ENCODE results near the gene ALDH3B1.
"Not testable (repeated sequence)": the region's sequence is repeated elsewhere in the genome, so short reads cannot be mapped to it uniquely, and the experiment has no call there.

Gene ALDH3B1

GRCh38 chr11:68010090-68011041 lies at the start of gene ALDH3B1:
Gene ALDH3B1, plus strand, starts transcription at chr11:68010327. Its CDS starts 4,971 bp downstream, at chr11:68015298.
- DNase-seq (ENCODE audit: low read depth, low spot score), result no peak

- not testable (repeated sequence) for DNase-seq (ENCODE audit: low read depth, low spot score)
These were observed 46.9 kb upstream of the ALDH3B1 start for GRCh38 chr11:67963217-67963616.

GRCh38 chr11:67963879-67964278 lies 46.2 kb upstream of the ALDH3B1 start:
- not testable (repeated sequence) for DNase-seq (ENCODE audit: low read depth, low spot score)

GRCh38 chr11:67964746-67965145 lies 45.4 kb upstream of the ALDH3B1 start:
- DNase-seq (ENCODE audit: low read depth, low spot score), result not testable (repeated sequence)

- not testable (repeated sequence) for DNase-seq (ENCODE audit: low read depth, low spot score)
These were observed 44.2 kb upstream of the ALDH3B1 start for GRCh38 chr11:67965830-67966348.

GRCh38 chr11:67974746-67975145 lies 35.4 kb upstream of the ALDH3B1 start:
- not testable (repeated sequence) for DNase-seq (ENCODE audit: low read depth, low spot score)

- not testable (repeated sequence) for DNase-seq (ENCODE audit: low read depth, low spot score)
These were observed 31.2 kb upstream of the ALDH3B1 start for GRCh38 chr11:67978766-67979418.

GRCh38 chr11:67981226-67981625 lies 28.9 kb upstream of the ALDH3B1 start:
- DNase-seq (ENCODE audit: low read depth, low spot score), result not testable (repeated sequence)

- not testable (repeated sequence) for DNase-seq (ENCODE audit: low read depth, low spot score)
These were observed 27.8 kb upstream of the ALDH3B1 start for GRCh38 chr11:67982255-67982857.

GRCh38 chr11:67983951-67984350 lies 26.2 kb upstream of the ALDH3B1 start:
- no peak for DNase-seq (ENCODE audit: low read depth, low spot score)

- not testable (repeated sequence) for DNase-seq (ENCODE audit: low read depth, low spot score)
These were observed 24.8 kb upstream of the ALDH3B1 start for GRCh38 chr11:67985302-67985701.

GRCh38 chr11:67990546-67991346 lies 19.4 kb upstream of the ALDH3B1 start:
- DNase-seq (ENCODE audit: low read depth, low spot score), result not testable (repeated sequence)

- not testable (repeated sequence) for DNase-seq (ENCODE audit: low read depth, low spot score)
These were observed 18.6 kb upstream of the ALDH3B1 start for GRCh38 chr11:67991347-67992121.

GRCh38 chr11:67993821-67994220 lies 16.3 kb upstream of the ALDH3B1 start:
- DNase-seq (ENCODE audit: low read depth, low spot score), result not testable (repeated sequence)

- DNase-seq (ENCODE audit: low read depth, low spot score), result not testable (repeated sequence)
These were observed 15.7 kb upstream of the ALDH3B1 start for GRCh38 chr11:67994387-67994786.

- not testable (repeated sequence) for DNase-seq (ENCODE audit: low read depth, low spot score)
These were observed 15.0 kb upstream of the ALDH3B1 start for GRCh38 chr11:67995129-67995528.

GRCh38 chr11:67995579-67995978 lies 14.5 kb upstream of the ALDH3B1 start:
- DNase-seq (ENCODE audit: low read depth, low spot score), result not testable (repeated sequence)

- no peak for DNase-seq (ENCODE audit: low read depth, low spot score)
These were observed 14.1 kb upstream of the ALDH3B1 start for GRCh38 chr11:67996051-67996450.

GRCh38 chr11:67996622-67997474 lies 13.3 kb upstream of the ALDH3B1 start:
- no peak for DNase-seq (ENCODE audit: low read depth, low spot score)

Measured in iPS DF 19.7 (cell line).